Loucy (cell line): ENCODE measurements around the gene MOB1A.

Experiments used
- CTCF ChIP-seq: fragments of 200-600 bp; sonication (generic); conservative IDR thresholded peaks from 2 replicates; pipeline ENCODE4 v1.5.1; 2014; ENCODE audit warnings: mild to moderate bottlenecking, antibody characterized with exemption, low read length
- EZH2phosphoT487 ChIP-seq: fragments of 200-600 bp; IDR thresholded peaks from 2 replicates; pipeline ENCODE4 v1.6.1; 2018; ENCODE audit warnings: antibody characterized with exemption, mild to moderate bottlenecking, moderate library complexity, borderline replicate concordance

GRCh38 chr2:74205596-74205995 lies 26.9 kb upstream of the MOB1A start:
- TF ChIP-seq CTCF = no peak
- no peak for TF ChIP-seq EZH2phosphoT487
